GM21717 (cell line): ENCODE data around the gene TENT4B.
A peak's percentile ranks its signal among the peaks of the same experiment; 100 is the strongest.
"Not testable (repeated sequence)": the region's sequence is repeated elsewhere in the genome, so short reads cannot be mapped to it uniquely, and the experiment has no call there.

Experiments used
- ATAC-seq: cut with Tn5 transposase; IDR thresholded peaks from one replicate; pipeline ENCODE4 v1.9.1; 2021; ENCODE audit warnings: mild to moderate bottlenecking, moderate library complexity; ENCODE audit not compliant: unreplicated experiment

TENT4B gene

GRCh38 chr16:50152807-50153595 lies at the start of gene TENT4B:
TSS of gene TENT4B (plus strand) at chr16:50153306. CDS start at chr16:50153622, 316 bp downstream.
- peak; percentile 78 for ATAC-seq

GRCh38 chr16:50103764-50104163 lies 49.3 kb upstream of the TENT4B start:
- ATAC-seq: no peak

- ATAC-seq: no peak
Observed at GRCh38 chr16:50114357-50115129, 38.6 kb upstream of the TENT4B start.

GRCh38 chr16:50120711-50121110 lies 32.4 kb upstream of the TENT4B start:
- ATAC-seq: no peak

- peak; percentile 55 for ATAC-seq
Observed at GRCh38 chr16:50121278-50121677, 31.8 kb upstream of the TENT4B start.

GRCh38 chr16:50121721-50122445 lies 31.2 kb upstream of the TENT4B start:
- ATAC-seq: peak; percentile 58

GRCh38 chr16:50123417-50123816 lies 29.7 kb upstream of the TENT4B start:
- no peak for ATAC-seq

- ATAC-seq: no peak
Observed at GRCh38 chr16:50124769-50125168, 28.3 kb upstream of the TENT4B start.

GRCh38 chr16:50126183-50126582 lies 26.9 kb upstream of the TENT4B start:
- ATAC-seq: no peak

- not testable (repeated sequence) for ATAC-seq
Observed at GRCh38 chr16:50132571-50132970, 20.5 kb upstream of the TENT4B start.

- ATAC-seq: no peak
Observed at GRCh38 chr16:50133214-50133613, 19.9 kb upstream of the TENT4B start.

- ATAC-seq: no peak
Observed at GRCh38 chr16:50136399-50136798, 16.7 kb upstream of the TENT4B start.

GRCh38 chr16:50137268-50137667 lies 15.8 kb upstream of the TENT4B start:
- ATAC-seq: no peak

- ATAC-seq: no peak
Observed at GRCh38 chr16:50139580-50139979, 13.5 kb upstream of the TENT4B start.

- ATAC-seq: no peak
Observed at GRCh38 chr16:50144211-50144610, 8.9 kb upstream of the TENT4B start.

GRCh38 chr16:50146479-50147435 lies 6.3 kb upstream of the TENT4B start:
- ATAC-seq: no peak

- no peak for ATAC-seq
Observed at GRCh38 chr16:50151322-50151721, 1.8 kb upstream of the TENT4B start.

GRCh38 chr16:50151756-50152155 lies 1.4 kb upstream of the TENT4B start:
- no peak for ATAC-seq

GRCh38 chr16:50152351-50152806 lies 727 bp upstream of the TENT4B start:
- ATAC-seq: peak; percentile 48
